MM.1S (cell line): ENCODE results near the gene GPR137.

Experiments
- DNase-seq: peaks from one replicate; pipeline ENCODE4 v3.0.0-alpha.2; 2015
- H2AFZ ChIP-seq: fragments of 300-600 bp; sonication (generic); 2 replicates; pipeline ENCODE4 v1.6.0; 2016; ENCODE audit warnings: antibody characterized with exemption, low read length
- H3F3A ChIP-seq: fragments of 300-600 bp; sonication (generic); 2 replicates; pipeline ENCODE4 v1.6.1; 2016; ENCODE audit warnings: mild to moderate bottlenecking, antibody characterized with exemption, low read length, moderate library complexity, mixed read lengths; ENCODE audit not compliant: insufficient read depth
- H3K27ac ChIP-seq: fragments of 300-600 bp; sonication (generic); 2 replicates; pipeline ENCODE4 v1.5.1; 2016; ENCODE audit warnings: mild to moderate bottlenecking, low read length
- H3K27me3 ChIP-seq: fragments of 300-600 bp; sonication (generic); replicated peaks from 2 replicates; pipeline ENCODE4 v1.6.0; 2016; ENCODE audit warnings: low read length; ENCODE audit not compliant: insufficient read depth
- H3K36me3 ChIP-seq: fragments of 300-600 bp; sonication (generic); replicated peaks from 2 replicates; pipeline ENCODE4 v1.6.1; 2016; ENCODE audit warnings: mild to moderate bottlenecking, low read length, mixed read lengths; ENCODE audit not compliant: insufficient read depth
- H3K4me1 ChIP-seq: fragments of 300-600 bp; sonication (generic); 2 replicates; pipeline ENCODE4 v1.6.1; 2016; ENCODE audit warnings: low read length, mixed read lengths
- H3K4me2 ChIP-seq: fragments of 300-600 bp; sonication (generic); 2 replicates; pipeline ENCODE4 v1.6.0; 2016; ENCODE audit warnings: low read depth, low read length
- H3K4me3 ChIP-seq: fragments of 300-600 bp; sonication (generic); 2 replicates; pipeline ENCODE4 v1.5.1; 2016; ENCODE audit warnings: low read length, mixed read lengths
- H3K79me2 ChIP-seq: fragments of 300-600 bp; sonication (generic); 2 replicates; pipeline ENCODE4 v1.6.1; 2016; ENCODE audit warnings: mixed run types, low read length, mixed read lengths
- H3K9ac ChIP-seq: fragments of 300-600 bp; sonication (generic); 2 replicates; pipeline ENCODE4 v1.6.1; 2016; ENCODE audit warnings: low read length, mixed read lengths
- H3K9me2 ChIP-seq: fragments of 300-600 bp; sonication (generic); replicated peaks from 2 replicates; pipeline ENCODE4 v1.6.1; 2016; ENCODE audit warnings: mild to moderate bottlenecking, low read length, mixed read lengths; ENCODE audit not compliant: insufficient read depth
- H3K9me3 ChIP-seq: fragments of 300-600 bp; sonication (generic); replicated peaks from 2 replicates; pipeline ENCODE4 v1.6.1; 2016; ENCODE audit warnings: mild to moderate bottlenecking, low read length, mixed read lengths; ENCODE audit not compliant: insufficient read depth
- H4K20me1 ChIP-seq: fragments of 300-600 bp; sonication (generic); 2 replicates; pipeline ENCODE4 v1.6.1; 2016; ENCODE audit warnings: mild to moderate bottlenecking, low read length, moderate library complexity, mixed read lengths; ENCODE audit not compliant: insufficient read depth
- EZH2 ChIP-seq: fragments of 300-600 bp; sonication (generic); optimal IDR thresholded peaks from 2 replicates; pipeline ENCODE3; 2017; ENCODE audit warnings: low read depth, mild to moderate bottlenecking, antibody characterized with exemption, low read length, mixed read lengths
- EZH2phosphoT487 ChIP-seq: fragments of 300-600 bp; sonication (generic); IDR thresholded peaks from 2 replicates; pipeline ENCODE4 v1.6.1; 2018; ENCODE audit warnings: antibody characterized with exemption, low read length
- TF ChIP-seq, protein P1 (sequence below): fragments of 300-600 bp; sonication (generic); IDR thresholded peaks from 2 replicates; pipeline ENCODE4 v1.5.1; 2016; ENCODE audit warnings: antibody characterized with exemption, low read length, mixed read lengths

GPR137 gene

DNA sequence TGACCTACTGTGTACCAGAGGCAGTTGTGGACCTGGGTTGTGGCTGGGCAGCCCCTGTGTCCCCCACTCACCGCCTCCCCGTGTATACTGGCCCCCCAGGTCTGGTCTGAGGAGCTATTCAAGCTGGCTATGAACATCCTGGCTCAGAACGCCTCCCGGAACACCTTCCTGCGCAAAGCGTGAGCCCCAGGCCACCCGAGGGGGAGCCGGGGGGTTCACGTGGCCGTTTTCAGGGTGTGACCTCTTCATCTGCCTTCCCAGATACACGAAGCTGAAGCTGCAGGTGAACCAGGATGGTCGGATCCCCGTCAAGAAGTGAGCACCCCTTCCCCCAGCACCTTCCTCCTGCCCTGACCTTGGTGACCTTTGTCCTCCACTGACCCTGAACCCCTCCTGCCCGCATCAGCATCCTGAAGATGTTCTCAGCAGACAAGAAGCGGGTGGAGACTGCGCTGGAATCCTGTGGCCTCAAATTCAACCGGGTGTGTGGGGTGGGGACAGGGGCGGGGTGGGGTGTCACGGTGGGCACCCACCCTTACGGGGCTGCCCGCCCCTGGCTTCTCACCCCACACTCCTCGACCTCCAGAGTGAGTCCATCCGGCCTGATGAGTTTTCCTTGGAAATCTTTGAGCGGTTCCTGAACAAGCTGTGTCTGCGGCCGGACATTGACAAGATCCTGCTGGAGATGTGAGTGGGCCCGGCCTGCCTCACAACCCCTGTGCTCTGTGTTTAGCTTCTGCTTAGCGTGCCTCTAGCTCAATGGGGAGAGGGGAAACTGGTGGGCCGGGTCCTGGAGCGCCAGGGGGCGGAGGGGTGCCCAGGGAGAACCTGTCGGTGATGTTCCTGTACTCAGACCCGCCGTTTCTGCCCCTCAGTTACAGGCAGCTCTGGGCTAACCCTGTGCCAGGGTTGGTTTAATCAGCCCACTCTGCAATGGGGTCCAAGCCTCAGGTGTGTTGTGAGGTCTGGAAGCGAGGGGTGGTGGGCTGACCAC is 30.2 kb upstream of the GPR137 start:
- no peak overlapping the region for H3K4me2 ChIP-seq
- H3K9me3 ChIP-seq = no peaks in the 10 kb centered on the region
- no peak for TF ChIP-seq EZH2
- TF ChIP-seq, protein P1, sequence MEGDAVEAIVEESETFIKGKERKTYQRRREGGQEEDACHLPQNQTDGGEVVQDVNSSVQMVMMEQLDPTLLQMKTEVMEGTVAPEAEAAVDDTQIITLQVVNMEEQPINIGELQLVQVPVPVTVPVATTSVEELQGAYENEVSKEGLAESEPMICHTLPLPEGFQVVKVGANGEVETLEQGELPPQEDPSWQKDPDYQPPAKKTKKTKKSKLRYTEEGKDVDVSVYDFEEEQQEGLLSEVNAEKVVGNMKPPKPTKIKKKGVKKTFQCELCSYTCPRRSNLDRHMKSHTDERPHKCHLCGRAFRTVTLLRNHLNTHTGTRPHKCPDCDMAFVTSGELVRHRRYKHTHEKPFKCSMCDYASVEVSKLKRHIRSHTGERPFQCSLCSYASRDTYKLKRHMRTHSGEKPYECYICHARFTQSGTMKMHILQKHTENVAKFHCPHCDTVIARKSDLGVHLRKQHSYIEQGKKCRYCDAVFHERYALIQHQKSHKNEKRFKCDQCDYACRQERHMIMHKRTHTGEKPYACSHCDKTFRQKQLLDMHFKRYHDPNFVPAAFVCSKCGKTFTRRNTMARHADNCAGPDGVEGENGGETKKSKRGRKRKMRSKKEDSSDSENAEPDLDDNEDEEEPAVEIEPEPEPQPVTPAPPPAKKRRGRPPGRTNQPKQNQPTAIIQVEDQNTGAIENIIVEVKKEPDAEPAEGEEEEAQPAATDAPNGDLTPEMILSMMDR = no peak
- TF ChIP-seq EZH2phosphoT487 = no peak
- no peaks in the 10 kb centered on the region for H3K36me3 ChIP-seq
- H3K27ac ChIP-seq = no peak overlapping the region
- no peak overlapping the region for H3K9ac ChIP-seq
- no peak overlapping the region for H3K4me3 ChIP-seq
- no peaks in the 10 kb centered on the region; the same call in 1 of the 2 replicates for H3K4me1 ChIP-seq
- H4K20me1 ChIP-seq = no peaks in the 10 kb centered on the region
- peaks cover 9% of the 10 kb centered on the region for H3K79me2 ChIP-seq
- DNase-seq = no peak
- no peaks in the 10 kb centered on the region for H3K9me2 ChIP-seq
- H2AFZ ChIP-seq = no peak overlapping the region
- H3F3A ChIP-seq = no peaks in the 10 kb centered on the region
- peaks cover 2% of the 10 kb centered on the region; the same call in 1 of the 2 replicates for H3K27me3 ChIP-seq

DNA sequence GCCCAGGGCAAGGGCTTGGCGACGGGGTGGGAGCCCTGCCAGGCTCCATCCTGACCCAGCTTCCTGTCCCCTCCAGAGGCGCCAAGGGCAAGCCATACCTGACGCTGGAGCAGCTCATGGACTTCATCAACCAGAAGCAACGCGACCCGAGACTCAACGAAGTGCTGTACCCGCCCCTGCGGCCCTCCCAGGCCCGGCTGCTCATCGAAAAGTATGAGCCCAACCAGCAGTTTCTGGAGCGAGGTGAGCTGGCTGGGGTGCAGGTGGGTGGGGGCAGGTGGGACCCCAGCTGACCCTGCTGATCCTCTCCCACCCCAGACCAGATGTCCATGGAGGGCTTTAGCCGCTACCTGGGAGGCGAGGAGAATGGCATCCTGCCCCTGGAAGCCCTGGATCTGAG is 29.3 kb upstream of the GPR137 start:
- H3K9me2 ChIP-seq = no peaks in the 10 kb centered on the region
- DNase-seq = no peak
- H4K20me1 ChIP-seq = no peaks in the 10 kb centered on the region
- no peak overlapping the region for H3K4me3 ChIP-seq
- H3K9ac ChIP-seq = no peak overlapping the region
- H3K27me3 ChIP-seq = no peaks in the 10 kb centered on the region
- H3K4me2 ChIP-seq = no peak overlapping the region
- H3K79me2 ChIP-seq = peaks cover 9% of the 10 kb centered on the region
- TF ChIP-seq EZH2 (no peak), EZH2phosphoT487 (no peak)
- TF ChIP-seq, protein P1 = no peak
- no peaks in the 10 kb centered on the region for H3K4me1 ChIP-seq
- H2AFZ ChIP-seq = no peak overlapping the region
- H3K9me3 ChIP-seq = no peaks in the 10 kb centered on the region
- H3K27ac ChIP-seq = no peak overlapping the region
- H3K36me3 ChIP-seq = no peaks in the 10 kb centered on the region
- H3F3A ChIP-seq = no peaks in the 10 kb centered on the region

DNA sequence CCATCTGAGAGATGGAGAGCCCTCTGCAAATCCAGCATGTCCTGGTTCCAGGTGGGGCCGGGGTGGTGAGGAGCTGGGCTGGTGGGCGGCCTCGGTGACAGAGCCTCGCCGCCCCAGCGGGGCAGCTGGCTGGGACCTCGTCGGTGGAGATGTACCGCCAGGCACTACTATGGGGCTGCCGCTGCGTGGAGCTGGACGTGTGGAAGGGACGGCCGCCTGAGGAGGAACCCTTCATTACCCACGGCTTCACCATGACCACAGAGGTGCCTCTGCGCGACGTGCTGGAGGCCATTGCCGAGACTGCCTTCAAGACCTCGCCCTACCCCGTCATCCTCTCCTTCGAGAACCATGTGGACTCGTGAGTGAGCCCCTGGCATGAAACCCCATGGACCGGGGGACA is 27.3 kb upstream of the GPR137 start:
- Histone ChIP-seq H3K4me3 (no peak overlapping the region), H3F3A (no peaks in the 10 kb centered on the region), H3K4me1 (no peaks in the 10 kb centered on the region), H3K9me2 (no peaks in the 10 kb centered on the region), H3K9ac (no peak overlapping the region), H2AFZ (no peak overlapping the region), H4K20me1 (no peaks in the 10 kb centered on the region), H3K36me3 (no peaks in the 10 kb centered on the region), H3K9me3 (no peaks in the 10 kb centered on the region), H3K27me3 (no peaks in the 10 kb centered on the region), H3K4me2 (no peak overlapping the region), H3K79me2 (no peaks in the 10 kb centered on the region), H3K27ac (no peak overlapping the region)
- TF ChIP-seq EZH2phosphoT487 = no peak
- TF ChIP-seq, protein P1 = no peak
- no peak for DNase-seq
